HEK293 (cell line): ENCODE data around the gene ZNF521.

ENCODE experiments used
- CTCF ChIA-PET: fragments of 350-600 bp; formaldehyde crosslinking; extraction: SDS; loops from one replicate; lab custom pipeline; 2021; ENCODE audit warnings: antibody characterized with exemption; lab: Yijun Ruan, JAX
- POLR2A ChIA-PET: fragments of 300-600 bp; formaldehyde crosslinking; extraction: SDS; loops from one replicate; lab custom pipeline; 2020; ENCODE audit warnings: antibody characterized with exemption, inconsistent platforms; lab: Yijun Ruan, JAX
- H3K27ac ChIP-seq: fragments of 200-500 bp; sonication (Bioruptor generic); 2 replicates; pipeline ENCODE4 v1.5.1; 2014; ENCODE audit warnings: low read depth, low read length, control low read depth, inconsistent platforms; ENCODE audit errors: extremely low read depth
- H3K36me3 ChIP-seq, 2 experiments: fragments of 200-500 bp in 1 of 2; sonication (Bioruptor generic) in 1 of 2; 1 replicate in 1 of 2; 2 replicates in 1 of 2; pipeline ENCODE4 v1.5.1; 2014 to 2017; ENCODE audit warnings: inconsistent platforms in 2 of 2, low read length in 2 of 2; ENCODE audit not compliant: control insufficient read depth in 2 of 2, insufficient read depth in 1 of 2
- H3K4me1 ChIP-seq: fragments of 200-500 bp; sonication (Bioruptor generic); 2 replicates; pipeline ENCODE4 v1.5.1; 2014; ENCODE audit warnings: mild to moderate bottlenecking, low read length, inconsistent platforms; ENCODE audit not compliant: control insufficient read depth, insufficient read depth
- H3K4me3 ChIP-seq: 2 replicates; pipeline ENCODE4 v1.5.1; 2011; ENCODE audit warnings: low read depth, mild to moderate bottlenecking, control low read depth, low read length, moderate library complexity
- H3K9me3 ChIP-seq: fragments of 200-500 bp; sonication (Bioruptor generic); 2 replicates; pipeline ENCODE4 v1.5.1; 2014; ENCODE audit warnings: low read depth, low read length, inconsistent platforms; ENCODE audit not compliant: control insufficient read depth, insufficient read depth
- ATF2 ChIP-seq: fragments of 450-650 bp; formaldehyde crosslinking; IDR thresholded peaks from 2 replicates; pipeline ENCODE4 v1.5.1; 2016; ENCODE audit warnings: missing biosample characterization, missing genetic modification characterization, low read depth
- EGR2 ChIP-seq: fragments of 450-650 bp; formaldehyde crosslinking; IDR thresholded peaks from 2 replicates; pipeline ENCODE4 v1.5.1; 2016; ENCODE audit warnings: low read depth, missing biosample characterization, missing genetic modification characterization
- GLIS1 ChIP-seq: fragments of 450-650 bp; formaldehyde crosslinking; IDR thresholded peaks from 2 replicates; pipeline ENCODE4 v1.5.1; 2016; ENCODE audit warnings: missing biosample characterization, missing genetic modification characterization
- KLF1 ChIP-seq: fragments of 450-650 bp; formaldehyde crosslinking; IDR thresholded peaks from 2 replicates; pipeline ENCODE4 v1.5.1; 2016; ENCODE audit warnings: missing biosample characterization, missing genetic modification characterization
- OSR2 ChIP-seq: fragments of 450-650 bp; formaldehyde crosslinking; IDR thresholded peaks from 2 replicates; pipeline ENCODE4 v1.5.1; 2016; ENCODE audit warnings: missing biosample characterization, missing genetic modification characterization
- SP2 ChIP-seq: fragments of 450-650 bp; formaldehyde crosslinking; IDR thresholded peaks from 2 replicates; pipeline ENCODE4 v1.5.1; 2016; ENCODE audit warnings: missing biosample characterization, missing genetic modification characterization
- WT1 ChIP-seq: fragments of 450-650 bp; formaldehyde crosslinking; IDR thresholded peaks from 2 replicates; pipeline ENCODE4 v1.5.1; 2016; ENCODE audit warnings: missing biosample characterization, missing genetic modification characterization
- ZBTB26 ChIP-seq: fragments of 450-650 bp; formaldehyde crosslinking; optimal IDR thresholded peaks from 2 replicates; pipeline ENCODE3; 2016; ENCODE audit warnings: missing biosample characterization, mild to moderate bottlenecking, missing genetic modification characterization
- ZEB2 ChIP-seq: fragments of 450-650 bp; formaldehyde crosslinking; IDR thresholded peaks from 2 replicates; pipeline ENCODE4 v1.5.1; 2016; ENCODE audit warnings: missing biosample characterization, missing genetic modification characterization
- ZFHX2 ChIP-seq: fragments of 450-650 bp; formaldehyde crosslinking; conservative IDR thresholded peaks from 2 replicates; pipeline ENCODE4 v1.5.1; 2016; ENCODE audit warnings: missing biosample characterization, missing genetic modification characterization
- ZNF114 ChIP-seq: fragments of 450-650 bp; formaldehyde crosslinking; IDR thresholded peaks from 2 replicates; pipeline ENCODE4 v1.5.0; 2017; ENCODE audit warnings: missing biosample characterization, missing genetic modification characterization
- ZNF133 ChIP-seq: fragments of 450-650 bp; formaldehyde crosslinking; IDR thresholded peaks from 2 replicates; pipeline ENCODE4 v1.5.1; 2016; ENCODE audit warnings: missing biosample characterization, missing genetic modification characterization
- ZNF140 ChIP-seq: fragments of 450-650 bp; formaldehyde crosslinking; IDR thresholded peaks from 2 replicates; pipeline ENCODE4 v1.5.1; 2016; ENCODE audit warnings: missing biosample characterization, missing genetic modification characterization
- ZNF175 ChIP-seq: fragments of 450-650 bp; formaldehyde crosslinking; IDR thresholded peaks from 2 replicates; pipeline ENCODE4 v1.5.1; 2016; ENCODE audit warnings: missing biosample characterization, missing genetic modification characterization
- ZNF19 ChIP-seq: fragments of 450-650 bp; formaldehyde crosslinking; IDR thresholded peaks from 2 replicates; pipeline ENCODE4; 2016; ENCODE audit warnings: missing biosample characterization, missing genetic modification characterization, low read depth
- ZNF221 ChIP-seq: fragments of 450-650 bp; formaldehyde crosslinking; IDR thresholded peaks from 2 replicates; pipeline ENCODE4 v1.5.1; 2017; ENCODE audit warnings: missing biosample characterization, missing genetic modification characterization, borderline replicate concordance
- ZNF24 ChIP-seq: fragments of 450-650 bp; formaldehyde crosslinking; IDR thresholded peaks from 2 replicates; pipeline ENCODE4 v1.5.1; 2016; ENCODE audit warnings: missing biosample characterization, missing genetic modification characterization
- ZNF394 ChIP-seq: fragments of 450-650 bp; formaldehyde crosslinking; IDR thresholded peaks from 2 replicates; pipeline ENCODE4 v1.5.1; 2016; ENCODE audit warnings: missing biosample characterization, missing genetic modification characterization, mild to moderate bottlenecking, moderate library complexity, borderline replicate concordance
- ZNF510 ChIP-seq: fragments of 450-650 bp; formaldehyde crosslinking; IDR thresholded peaks from 2 replicates; pipeline ENCODE4 v1.5.1; 2018; ENCODE audit warnings: mild to moderate bottlenecking, missing genetic modification characterization, missing biosample characterization; ENCODE audit not compliant: insufficient replicate concordance
- ZNF548 ChIP-seq: fragments of 450-650 bp; formaldehyde crosslinking; IDR thresholded peaks from 2 replicates; pipeline ENCODE4 v1.5.1; 2016; ENCODE audit warnings: missing biosample characterization, missing genetic modification characterization
- ZNF610 ChIP-seq: fragments of 450-650 bp; formaldehyde crosslinking; IDR thresholded peaks from 2 replicates; pipeline ENCODE4 v1.5.1; 2016; ENCODE audit warnings: missing biosample characterization, missing genetic modification characterization, borderline replicate concordance
- ZNF785 ChIP-seq: fragments of 450-650 bp; formaldehyde crosslinking; IDR thresholded peaks from 2 replicates; pipeline ENCODE4 v1.5.1; 2016; ENCODE audit warnings: missing biosample characterization, missing genetic modification characterization
- ZSCAN23 ChIP-seq: fragments of 450-650 bp; formaldehyde crosslinking; IDR thresholded peaks from 2 replicates; pipeline ENCODE4 v1.5.1; 2016; ENCODE audit warnings: missing biosample characterization, missing genetic modification characterization
- TF ChIP-seq, protein P1 (sequence below): fragments of 450-650 bp; IDR thresholded peaks from 2 replicates; pipeline ENCODE4 v1.5.1; 2018; ENCODE audit warnings: missing biosample characterization, mild to moderate bottlenecking, missing genetic modification characterization
- TF ChIP-seq, protein P2 (sequence below): fragments of 450-650 bp; formaldehyde crosslinking; IDR thresholded peaks from 2 replicates; pipeline ENCODE4 v1.5.1; 2016; ENCODE audit warnings: missing biosample characterization, missing genetic modification characterization
- TF ChIP-seq, protein P3 (sequence below): fragments of 450-650 bp; formaldehyde crosslinking; IDR thresholded peaks from 2 replicates; pipeline ENCODE4 v1.5.1; 2017; ENCODE audit warnings: missing biosample characterization, missing genetic modification characterization
- TF ChIP-seq, protein P4 (sequence below): fragments of 450-650 bp; formaldehyde crosslinking; IDR thresholded peaks from 2 replicates; pipeline ENCODE4 v1.5.0; 2017; ENCODE audit warnings: missing biosample characterization, missing genetic modification characterization, borderline replicate concordance

Gene ZNF521

DNA sequence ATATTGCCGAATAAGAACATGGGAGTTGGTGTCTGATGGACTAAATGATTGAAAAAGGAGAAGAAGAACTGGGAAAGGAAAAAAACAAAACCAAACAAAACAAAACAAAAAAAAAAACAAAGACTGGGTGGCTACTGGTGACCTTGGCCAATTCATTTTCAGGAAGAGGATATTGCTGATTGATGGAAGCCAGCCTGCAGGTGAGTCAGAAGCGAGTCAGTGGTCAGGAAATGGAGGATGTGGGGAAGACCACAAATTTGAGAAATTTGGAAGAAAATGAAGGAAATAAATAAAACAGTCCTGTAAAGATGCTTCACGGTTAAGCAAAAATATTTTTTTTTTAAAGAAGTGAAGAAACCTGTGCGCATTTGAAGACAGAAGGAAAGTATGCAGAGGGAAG, 296.9 kb downstream of the ZNF521 start (continued):
- TF ChIP-seq, protein P1, sequence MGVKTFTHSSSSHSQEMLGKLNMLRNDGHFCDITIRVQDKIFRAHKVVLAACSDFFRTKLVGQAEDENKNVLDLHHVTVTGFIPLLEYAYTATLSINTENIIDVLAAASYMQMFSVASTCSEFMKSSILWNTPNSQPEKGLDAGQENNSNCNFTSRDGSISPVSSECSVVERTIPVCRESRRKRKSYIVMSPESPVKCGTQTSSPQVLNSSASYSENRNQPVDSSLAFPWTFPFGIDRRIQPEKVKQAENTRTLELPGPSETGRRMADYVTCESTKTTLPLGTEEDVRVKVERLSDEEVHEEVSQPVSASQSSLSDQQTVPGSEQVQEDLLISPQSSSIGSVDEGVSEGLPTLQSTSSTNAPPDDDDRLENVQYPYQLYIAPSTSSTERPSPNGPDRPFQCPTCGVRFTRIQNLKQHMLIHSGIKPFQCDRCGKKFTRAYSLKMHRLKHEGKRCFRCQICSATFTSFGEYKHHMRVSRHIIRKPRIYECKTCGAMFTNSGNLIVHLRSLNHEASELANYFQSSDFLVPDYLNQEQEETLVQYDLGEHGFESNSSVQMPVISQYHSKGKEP (tag by site-specific recombination), result no peak
- TF ChIP-seq ZNF133 (tag by site-specific recombination), result no peak
- no peak for TF ChIP-seq WT1 (tag by site-specific recombination)
- no peak for TF ChIP-seq ATF2
- TF ChIP-seq EGR2, result no peak

- Histone ChIP-seq H3K9me3 (no peaks in the 10 kb centered on the region), H3K4me1 (no peaks in the 10 kb centered on the region)
- CTCF ChIA-PET, result no interaction called here
- TF ChIP-seq ZNF785 (tag by site-specific recombination), result no peak
- TF ChIP-seq ZNF548 (tag by site-specific recombination), result no peak
- TF ChIP-seq, protein P2, sequence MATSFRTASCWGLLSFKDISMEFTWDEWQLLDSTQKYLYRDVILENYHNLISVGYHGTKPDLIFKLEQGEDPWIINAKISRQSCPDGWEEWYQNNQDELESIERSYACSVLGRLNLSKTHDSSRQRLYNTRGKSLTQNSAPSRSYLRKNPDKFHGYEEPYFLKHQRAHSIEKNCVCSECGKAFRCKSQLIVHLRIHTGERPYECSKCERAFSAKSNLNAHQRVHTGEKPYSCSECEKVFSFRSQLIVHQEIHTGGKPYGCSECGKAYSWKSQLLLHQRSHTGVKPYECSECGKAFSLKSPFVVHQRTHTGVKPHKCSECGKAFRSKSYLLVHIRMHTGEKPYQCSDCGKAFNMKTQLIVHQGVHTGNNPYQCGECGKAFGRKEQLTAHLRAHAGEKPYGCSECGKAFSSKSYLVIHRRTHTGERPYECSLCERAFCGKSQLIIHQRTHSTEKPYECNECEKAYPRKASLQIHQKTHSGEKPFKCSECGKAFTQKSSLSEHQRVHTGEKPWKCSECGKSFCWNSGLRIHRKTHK, result no peak
- TF ChIP-seq KLF1 (tag by site-specific recombination), result no peak
- no peak for TF ChIP-seq ZNF175 (tag by site-specific recombination)
- no peak for TF ChIP-seq ZEB2 (tag by site-specific recombination)
- no peak for TF ChIP-seq ZNF610 (tag by site-specific recombination)
- TF ChIP-seq GLIS1, result no peak
- no peak for TF ChIP-seq ZNF394 (tag by site-specific recombination)
- TF ChIP-seq ZBTB26 (tag by site-specific recombination), result no peak
- TF ChIP-seq, all 188 proteins: peak for 0
- H3K4me3 ChIP-seq, result no peak overlapping the region
- POLR2A ChIA-PET, result no interaction called here
- no peaks in the 10 kb centered on the region for H3K36me3 ChIP-seq
- no peak overlapping the region for H3K27ac ChIP-seq
These were observed 298.5 kb downstream of the ZNF521 start for GRCh38 chr18:25053466-25053865.

- H3K9me3 ChIP-seq, result no peaks in the 10 kb centered on the region
- ChIA-PET CTCF (no interaction called here), POLR2A (no interaction called here)
- no peak overlapping the region for H3K27ac ChIP-seq
- H3K4me3 ChIP-seq, result no peak overlapping the region
- H3K36me3 ChIP-seq, result no peaks in the 10 kb centered on the region
- H3K4me1 ChIP-seq, result no peaks in the 10 kb centered on the region
- no peak for TF ChIP-seq ZNF221 (tag by site-specific recombination)
- TF ChIP-seq ZNF24 (tag by site-specific recombination), result no peak
- TF ChIP-seq, protein P3, sequence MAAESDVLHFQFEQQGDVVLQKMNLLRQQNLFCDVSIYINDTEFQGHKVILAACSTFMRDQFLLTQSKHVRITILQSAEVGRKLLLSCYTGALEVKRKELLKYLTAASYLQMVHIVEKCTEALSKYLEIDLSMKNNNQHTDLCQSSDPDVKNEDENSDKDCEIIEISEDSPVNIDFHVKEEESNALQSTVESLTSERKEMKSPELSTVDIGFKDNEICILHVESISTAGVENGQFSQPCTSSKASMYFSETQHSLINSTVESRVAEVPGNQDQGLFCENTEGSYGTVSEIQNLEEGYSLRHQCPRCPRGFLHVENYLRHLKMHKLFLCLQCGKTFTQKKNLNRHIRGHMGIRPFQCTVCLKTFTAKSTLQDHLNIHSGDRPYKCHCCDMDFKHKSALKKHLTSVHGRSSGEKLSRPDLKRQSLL (tag by site-specific recombination), result no peak
- TF ChIP-seq OSR2, result no peak
- no peak for TF ChIP-seq SP2 (tag by site-specific recombination)
- no peak for TF ChIP-seq ZNF114 (tag by site-specific recombination)
- TF ChIP-seq, protein P4, sequence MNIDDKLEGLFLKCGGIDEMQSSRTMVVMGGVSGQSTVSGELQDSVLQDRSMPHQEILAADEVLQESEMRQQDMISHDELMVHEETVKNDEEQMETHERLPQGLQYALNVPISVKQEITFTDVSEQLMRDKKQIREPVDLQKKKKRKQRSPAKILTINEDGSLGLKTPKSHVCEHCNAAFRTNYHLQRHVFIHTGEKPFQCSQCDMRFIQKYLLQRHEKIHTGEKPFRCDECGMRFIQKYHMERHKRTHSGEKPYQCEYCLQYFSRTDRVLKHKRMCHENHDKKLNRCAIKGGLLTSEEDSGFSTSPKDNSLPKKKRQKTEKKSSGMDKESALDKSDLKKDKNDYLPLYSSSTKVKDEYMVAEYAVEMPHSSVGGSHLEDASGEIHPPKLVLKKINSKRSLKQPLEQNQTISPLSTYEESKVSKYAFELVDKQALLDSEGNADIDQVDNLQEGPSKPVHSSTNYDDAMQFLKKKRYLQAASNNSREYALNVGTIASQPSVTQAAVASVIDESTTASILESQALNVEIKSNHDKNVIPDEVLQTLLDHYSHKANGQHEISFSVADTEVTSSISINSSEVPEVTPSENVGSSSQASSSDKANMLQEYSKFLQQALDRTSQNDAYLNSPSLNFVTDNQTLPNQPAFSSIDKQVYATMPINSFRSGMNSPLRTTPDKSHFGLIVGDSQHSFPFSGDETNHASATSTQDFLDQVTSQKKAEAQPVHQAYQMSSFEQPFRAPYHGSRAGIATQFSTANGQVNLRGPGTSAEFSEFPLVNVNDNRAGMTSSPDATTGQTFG (tag by site-specific recombination), result no peak
- no peak for TF ChIP-seq ZFHX2 (tag by site-specific recombination)
- TF ChIP-seq ZNF510 (tag by site-specific recombination), result no peak
- no peak for TF ChIP-seq ZNF19 (tag by site-specific recombination)
- no peak for TF ChIP-seq ZSCAN23
- TF ChIP-seq ZNF140 (tag by site-specific recombination), result no peak
These were observed 299.4 kb downstream of the ZNF521 start for GRCh38 chr18:25052511-25052921.
